Smooth muscle cell of trachea (primary cell): Measurements from ENCODE around the gene CNOT6L. TPM values are rescaled to one million over a fixed set of nuclear protein-coding genes. Genes with fewer than 3 reads are reported as not detected.

Source experiments
- total RNA-seq: library from RNA; depleted of rRNA; stranded (reverse); fragments of >200 nt; gene quantifications from 2 replicates; pipeline ENCODE4 v1.2.1, GENCODE V29; 2014

CNOT6L gene
- 16.2 and 22.4 TPM in 2 replicates for total RNA-seq

GRCh38 chr4:77818602-77819403, at the start of gene CNOT6L:
Gene CNOT6L (minus strand): TSS chr4:77819368. CDS start chr4:77819308, 60 bp downstream.

GRCh38 chr4:77862478-77863216, 43.5 kb upstream of the CNOT6L start, which contains the start of gene MRPL1:
Gene MRPL1 (plus strand): TSS chr4:77862830. CDS start chr4:77862849, 19 bp downstream.

Other genes with a start within 250 kb of the CNOT6L start
- not detected in 2 replicates for gene CXCL13, start 213.5 kb downstream of the CNOT6L start, total RNA-seq
- gene MRPL1, start 43.5 kb upstream of the CNOT6L start, total RNA-seq, result 19.4 and 31.3 TPM in 2 replicates
- gene FRAS1, start 238.0 kb upstream of the CNOT6L start, total RNA-seq, result under 0.01 and 0.15 TPM in 2 replicates